ENCODE data around the gene PEAK3.

Gene PEAK3

GRCh38 chr19:2273356-2274184 lies 8.4 kb downstream of the PEAK3 start:
- TF ChIP-seq GATA3 (IDR thresholded peaks at IDR 0.05; ENCODE audit: low read depth, low read length) (no peak), GATA2 (IDR thresholded peaks at IDR 0.05; ENCODE audit: low read depth, low read length) (no peak)

- TF ChIP-seq GATA2 (IDR thresholded peaks at IDR 0.05; ENCODE audit: low read depth, low read length) (no peak), GATA3 (IDR thresholded peaks at IDR 0.05; ENCODE audit: low read depth, low read length) (no peak)
Observed at GRCh38 chr19:2271234-2272103, 10.5 kb downstream of the PEAK3 start.

- TF ChIP-seq GATA3 (IDR thresholded peaks at IDR 0.05; ENCODE audit: low read depth, low read length) (no peak), GATA2 (IDR thresholded peaks at IDR 0.05; ENCODE audit: low read depth, low read length) (no peak)
Observed at GRCh38 chr19:2270423-2271233, 11.3 kb downstream of the PEAK3 start.

DNA sequence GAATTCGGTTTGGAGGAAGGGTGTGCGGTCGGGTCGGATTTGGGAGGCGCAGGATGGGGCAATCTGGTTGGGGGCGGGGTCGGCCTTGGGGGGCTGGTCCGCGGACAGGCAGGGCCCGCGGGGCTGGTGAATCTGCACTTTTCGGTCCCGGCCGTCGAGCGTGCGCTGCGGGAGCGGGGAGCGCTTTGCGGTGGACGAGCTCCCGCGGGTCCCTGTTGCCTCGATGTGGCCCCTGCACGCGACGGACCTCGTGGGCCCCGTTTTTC lies 11.9 kb downstream of the PEAK3 start:
- no peak for TF ChIP-seq GATA3 (IDR thresholded peaks at IDR 0.05; ENCODE audit: low read depth, low read length)
- TF ChIP-seq GATA2 (IDR thresholded peaks at IDR 0.05; ENCODE audit: low read depth, low read length) = no peak

- TF ChIP-seq GATA3 (IDR thresholded peaks at IDR 0.05; ENCODE audit: low read depth, low read length) = no peak
- TF ChIP-seq GATA2 (IDR thresholded peaks at IDR 0.05; ENCODE audit: low read depth, low read length) = no peak
Observed at GRCh38 chr19:2269244-2270156, 12.5 kb downstream of the PEAK3 start.

- TF ChIP-seq GATA3 (IDR thresholded peaks at IDR 0.05; ENCODE audit: low read depth, low read length) = no peak
- no peak for TF ChIP-seq GATA2 (IDR thresholded peaks at IDR 0.05; ENCODE audit: low read depth, low read length)
Observed at GRCh38 chr19:2268861-2269243, 13.1 kb downstream of the PEAK3 start.

DNA sequence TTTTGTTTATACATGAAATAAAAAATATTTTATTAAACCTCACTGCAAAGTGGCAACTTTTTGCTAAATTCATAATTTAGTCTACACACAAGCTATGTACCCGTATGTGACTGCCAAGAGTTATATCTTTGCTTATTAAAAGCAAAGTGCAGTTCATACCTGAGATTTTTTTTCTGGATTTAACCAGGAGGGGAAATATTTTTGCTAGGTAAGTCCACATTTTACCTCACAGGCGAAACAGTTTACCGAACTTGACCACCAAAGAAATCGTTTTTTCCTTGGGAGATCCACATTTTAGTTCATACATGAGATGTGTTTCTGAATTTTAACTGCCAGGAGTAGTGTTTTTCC lies 13.5 kb downstream of the PEAK3 start:
- TF ChIP-seq GATA3 (IDR thresholded peaks at IDR 0.05; ENCODE audit: low read depth, low read length) (no peak), GATA2 (IDR thresholded peaks at IDR 0.05; ENCODE audit: low read depth, low read length) (no peak)

- TF ChIP-seq GATA2 (IDR thresholded peaks at IDR 0.05; ENCODE audit: low read depth, low read length) = no peak
- TF ChIP-seq GATA3 (IDR thresholded peaks at IDR 0.05; ENCODE audit: low read depth, low read length) = no peak
Observed at GRCh38 chr19:2266183-2266993, 15.6 kb downstream of the PEAK3 start.

DNA sequence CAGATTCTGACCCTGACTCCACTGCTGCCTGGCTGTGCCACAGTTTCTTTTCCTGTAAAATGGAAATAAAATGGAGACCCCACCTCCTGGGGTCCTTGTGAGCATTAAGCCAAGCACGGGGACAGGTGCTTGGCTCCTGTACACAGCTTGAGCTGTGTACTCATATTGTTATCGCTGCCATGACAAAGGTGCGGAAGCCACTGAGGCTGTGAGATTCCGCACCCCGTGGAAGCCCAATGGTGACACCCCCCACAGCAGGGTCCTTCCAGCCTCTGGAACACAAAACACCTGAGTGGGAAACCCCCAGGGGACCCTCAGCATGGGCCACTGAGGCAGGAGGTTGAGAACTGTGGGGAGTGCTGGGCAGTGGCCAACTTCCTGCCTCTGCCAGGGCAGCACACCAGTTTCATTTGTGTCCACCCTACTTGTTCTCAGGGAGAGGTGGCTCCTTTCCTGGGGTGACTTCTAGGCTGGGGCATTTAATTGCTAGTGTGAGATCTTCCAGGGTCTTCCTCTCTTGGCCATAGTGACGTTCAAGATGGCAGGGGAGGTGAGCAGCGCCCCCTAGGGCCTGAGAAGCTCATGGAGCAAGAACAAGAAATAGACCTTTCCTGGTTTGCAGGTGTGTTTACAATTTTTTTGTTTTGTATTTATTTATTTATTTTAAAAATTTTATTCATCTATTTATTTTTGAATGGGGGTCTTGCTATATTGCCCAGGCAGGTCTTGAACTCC lies 20.4 kb downstream of the PEAK3 start:
- TF ChIP-seq GATA3 (IDR thresholded peaks at IDR 0.05; ENCODE audit: low read depth, low read length) (no peak), GATA2 (IDR thresholded peaks at IDR 0.05; ENCODE audit: low read depth, low read length) (no peak)

DNA sequence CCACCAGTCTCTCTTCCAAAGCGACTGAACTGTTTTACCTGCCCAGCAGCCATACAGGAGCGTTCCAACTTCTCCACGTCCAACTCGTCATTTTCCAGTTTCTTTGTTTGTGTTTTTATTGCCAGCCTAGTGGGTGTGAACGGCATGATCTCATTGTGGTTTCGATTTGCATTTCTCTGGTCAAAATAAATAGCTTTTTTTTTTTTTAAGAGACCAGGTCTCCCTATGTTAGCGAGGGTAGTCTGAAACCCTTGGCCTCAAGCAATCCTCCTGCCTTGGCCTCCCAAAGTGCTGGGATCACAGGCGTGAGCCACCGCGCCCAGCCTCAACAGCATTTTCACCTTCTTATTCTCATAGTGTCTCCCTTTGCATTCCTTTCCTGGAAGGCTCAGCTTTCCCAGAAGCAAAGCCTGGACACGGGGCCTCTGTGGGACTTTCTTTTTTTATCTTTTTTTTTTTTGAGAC lies 21.6 kb downstream of the PEAK3 start:
- TF ChIP-seq GATA2 (IDR thresholded peaks at IDR 0.05; ENCODE audit: low read depth, low read length) (no peak), GATA3 (IDR thresholded peaks at IDR 0.05; ENCODE audit: low read depth, low read length) (no peak)

DNA sequence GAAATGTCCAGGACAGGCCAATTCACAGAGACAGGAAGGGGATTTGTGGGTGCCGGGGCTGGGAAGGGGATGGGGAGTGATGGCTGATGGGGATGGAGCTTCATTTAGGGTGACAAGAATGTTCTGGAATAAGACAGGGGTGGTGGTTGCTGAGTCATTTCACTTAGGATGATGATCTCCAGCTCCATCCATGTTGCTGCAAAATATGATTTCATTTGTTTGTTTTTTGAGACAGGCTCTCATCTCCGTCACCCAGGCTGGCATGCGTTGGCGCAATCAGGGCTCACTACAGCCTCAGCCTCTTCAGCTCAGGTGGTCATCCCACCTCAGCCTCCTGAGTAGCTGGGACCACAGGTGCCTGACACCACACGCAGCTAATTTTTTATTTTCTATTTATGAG lies 22.6 kb downstream of the PEAK3 start:
- TF ChIP-seq GATA3 (IDR thresholded peaks at IDR 0.05; ENCODE audit: low read depth, low read length) = no peak
- no peak for TF ChIP-seq GATA2 (IDR thresholded peaks at IDR 0.05; ENCODE audit: low read depth, low read length)
